ENCODE measurements around the gene CAV1. TPM values are rescaled to one million over a fixed set of nuclear protein-coding genes. Genes with fewer than 3 reads are reported as not detected.

CAV1 gene
- total RNA-seq, 1 experiment from 2014 or later, result not detected

DNA sequence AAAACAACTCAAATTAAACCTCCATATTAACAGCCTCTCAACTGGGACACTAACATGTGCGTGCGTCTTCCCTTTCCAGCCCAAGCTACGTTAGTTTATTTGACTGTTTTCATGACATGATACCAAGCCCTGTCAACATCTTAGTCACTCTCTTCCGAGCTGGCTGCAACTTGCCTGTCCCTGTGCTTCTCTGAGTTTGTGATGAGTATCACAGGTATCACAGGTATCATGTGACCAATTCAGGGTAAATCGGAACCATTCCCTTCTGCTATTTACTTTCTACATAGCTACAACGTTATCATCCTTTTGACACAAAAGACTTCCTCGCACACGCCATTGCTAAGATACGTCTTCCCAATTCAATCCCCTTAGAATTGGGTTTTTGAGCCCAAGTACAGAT lies 70.2 kb downstream of the CAV1 start:
- no peaks in the 10 kb centered on the region for H3K9me2 ChIP-seq (replicated peaks; ENCODE audit: insufficient read depth, low read length)
- H3K4me1 ChIP-seq (ENCODE audit: low read length), result peaks cover 16% of the 10 kb centered on the region
- no peaks in the 10 kb centered on the region for H4K20me1 ChIP-seq (ENCODE audit: insufficient read depth, low read depth, low read length)
- DNase-seq, result no peak
- no peaks in the 10 kb centered on the region for H3K9me3 ChIP-seq (ENCODE audit: low read length)
- no peak overlapping the region for H2AFZ ChIP-seq (ENCODE audit: low read length)
- peaks cover 3% of the 10 kb centered on the region; the same call in 1 of the 2 replicates for H3K27me3 ChIP-seq (ENCODE audit: low read length)
- H3K4me3 ChIP-seq (ENCODE audit: low read length), result no peak overlapping the region
- H3K36me3 ChIP-seq (ENCODE audit: insufficient read depth, low read length), result no peaks in the 10 kb centered on the region
- H3K27ac ChIP-seq (ENCODE audit: low read length), result no peak overlapping the region
- no peak overlapping the region for H3K4me2 ChIP-seq (ENCODE audit: low read depth, low read length, poor library complexity, severe bottlenecking)
- no peak overlapping the region for H3K9ac ChIP-seq (ENCODE audit: low read length)
- H3K79me2 ChIP-seq (ENCODE audit: low read length), result no peaks in the 10 kb centered on the region

DNA sequence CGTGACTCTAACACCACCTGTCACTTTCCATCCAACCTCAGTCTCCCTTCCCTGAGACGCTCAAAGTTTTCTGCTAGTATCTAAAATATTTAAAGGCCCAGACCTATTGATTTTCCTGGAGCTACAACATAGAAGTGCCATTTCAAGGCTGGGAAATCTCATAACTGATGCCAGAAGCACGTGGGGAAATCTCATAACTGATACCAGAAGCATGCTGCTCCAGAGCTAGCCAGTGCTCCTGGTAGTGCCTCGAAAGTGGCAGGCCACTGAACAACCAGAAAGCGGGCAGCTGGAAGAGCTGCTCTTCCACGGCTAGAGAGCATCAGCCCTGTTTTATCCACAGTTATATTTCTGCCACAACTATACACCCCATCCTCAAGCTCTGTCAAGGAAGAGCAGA lies 72.5 kb downstream of the CAV1 start:
- Histone ChIP-seq H3K27me3 (ENCODE audit: low read length) (peaks cover under 1% of the 10 kb centered on the region; the same call in 1 of the 2 replicates), H3K4me2 (ENCODE audit: low read depth, low read length, poor library complexity, severe bottlenecking) (no peak overlapping the region), H4K20me1 (ENCODE audit: insufficient read depth, low read depth, low read length) (no peaks in the 10 kb centered on the region), H3K79me2 (ENCODE audit: low read length) (no peaks in the 10 kb centered on the region), H3K4me3 (ENCODE audit: low read length) (no peak overlapping the region), H3K27ac (ENCODE audit: low read length) (no peak overlapping the region), H3K9ac (ENCODE audit: low read length) (no peak overlapping the region), H3K9me2 (replicated peaks; ENCODE audit: insufficient read depth, low read length) (no peaks in the 10 kb centered on the region), H3K36me3 (ENCODE audit: insufficient read depth, low read length) (no peaks in the 10 kb centered on the region), H2AFZ (ENCODE audit: low read length) (no peak overlapping the region), H3K9me3 (ENCODE audit: low read length) (no peaks in the 10 kb centered on the region), H3K4me1 (ENCODE audit: low read length) (peaks cover 4% of the 10 kb centered on the region)
- no peak for DNase-seq

DNA sequence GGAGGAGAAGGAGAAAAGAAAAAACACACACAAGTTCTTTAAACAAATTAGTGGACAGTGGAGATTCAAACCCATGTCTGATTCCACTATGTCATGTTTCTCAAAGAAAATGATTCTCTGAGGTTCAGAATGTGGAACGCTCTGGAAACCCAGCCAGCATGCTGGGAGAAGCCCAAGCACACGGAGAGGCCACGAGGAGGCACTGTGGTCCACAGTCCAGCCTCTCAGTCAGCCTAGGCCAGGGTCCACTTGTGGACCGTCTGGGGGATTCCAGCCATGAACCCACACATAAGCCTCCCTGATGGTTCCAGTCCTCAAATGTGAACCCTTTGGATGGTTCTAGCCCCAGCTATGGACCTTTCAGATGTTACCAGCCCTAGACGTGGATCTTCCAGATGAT lies 73.4 kb downstream of the CAV1 start:
- Histone ChIP-seq H3K27ac (ENCODE audit: low read length) (no peak overlapping the region), H3K36me3 (ENCODE audit: insufficient read depth, low read length) (no peaks in the 10 kb centered on the region), H3K9me2 (replicated peaks; ENCODE audit: insufficient read depth, low read length) (no peaks in the 10 kb centered on the region), H3K4me3 (ENCODE audit: low read length) (no peak overlapping the region), H3K27me3 (ENCODE audit: low read length) (no peaks in the 10 kb centered on the region), H2AFZ (ENCODE audit: low read length) (no peak overlapping the region), H3K79me2 (ENCODE audit: low read length) (no peaks in the 10 kb centered on the region), H3K9me3 (ENCODE audit: low read length) (no peaks in the 10 kb centered on the region), H4K20me1 (ENCODE audit: insufficient read depth, low read depth, low read length) (no peaks in the 10 kb centered on the region), H3K4me1 (ENCODE audit: low read length) (no peaks in the 10 kb centered on the region), H3K9ac (ENCODE audit: low read length) (no peak overlapping the region), H3K4me2 (ENCODE audit: low read depth, low read length, poor library complexity, severe bottlenecking) (no peak overlapping the region)
- DNase-seq, result peak; percentile 69

DNA sequence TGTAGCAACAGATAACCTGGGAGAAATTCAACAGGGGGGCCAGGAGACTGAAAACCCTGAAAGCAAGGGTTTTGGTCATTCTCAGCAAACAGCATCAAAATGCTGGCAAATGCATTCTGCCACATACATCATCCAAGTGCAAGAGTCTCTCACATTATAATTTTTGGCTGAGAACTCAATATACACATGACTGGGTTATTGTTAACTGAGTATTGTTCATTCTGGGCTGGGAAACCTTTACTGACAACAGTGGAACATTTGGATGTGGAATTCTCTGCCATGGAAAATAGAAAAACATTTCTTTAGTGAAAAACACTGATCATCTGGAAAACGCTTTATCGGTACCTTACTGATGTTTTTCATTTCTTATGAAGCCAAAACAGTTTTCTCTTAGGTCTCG lies 74.0 kb downstream of the CAV1 start:
- DNase-seq, result no peak
- Histone ChIP-seq H3K4me2 (ENCODE audit: low read depth, low read length, poor library complexity, severe bottlenecking) (no peak overlapping the region), H4K20me1 (ENCODE audit: insufficient read depth, low read depth, low read length) (no peaks in the 10 kb centered on the region), H3K36me3 (ENCODE audit: insufficient read depth, low read length) (no peaks in the 10 kb centered on the region), H3K79me2 (ENCODE audit: low read length) (no peaks in the 10 kb centered on the region), H3K27me3 (ENCODE audit: low read length) (no peaks in the 10 kb centered on the region), H3K9me2 (replicated peaks; ENCODE audit: insufficient read depth, low read length) (no peaks in the 10 kb centered on the region), H3K27ac (ENCODE audit: low read length) (no peak overlapping the region), H3K4me3 (ENCODE audit: low read length) (no peak overlapping the region), H3K9ac (ENCODE audit: low read length) (no peak overlapping the region), H3K9me3 (ENCODE audit: low read length) (no peaks in the 10 kb centered on the region), H3K4me1 (ENCODE audit: low read length) (no peaks in the 10 kb centered on the region), H2AFZ (ENCODE audit: low read length) (no peak overlapping the region)

DNA sequence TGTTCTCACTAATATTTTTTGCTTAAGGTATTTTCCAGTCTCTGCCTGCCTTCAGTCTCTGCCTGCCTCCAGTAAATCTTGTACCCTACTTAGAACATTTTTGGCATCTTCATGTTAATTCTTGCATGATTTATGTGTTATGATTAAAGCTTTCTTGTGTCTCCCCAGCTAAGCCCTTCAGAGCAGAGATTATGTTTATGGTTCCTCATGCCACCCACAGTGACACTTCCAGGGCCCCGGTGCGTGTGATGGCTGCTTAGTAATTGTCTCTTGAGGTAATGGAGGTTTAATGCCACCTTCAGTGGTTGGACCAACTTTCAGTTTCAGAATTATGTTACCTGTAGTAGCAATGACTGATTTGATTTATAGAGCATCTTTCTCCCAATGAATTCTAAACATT lies 76.6 kb downstream of the CAV1 start:
- no peaks in the 10 kb centered on the region for H3K4me1 ChIP-seq (ENCODE audit: low read length)
- no peak for DNase-seq
- H3K36me3 ChIP-seq (ENCODE audit: insufficient read depth, low read length), result no peaks in the 10 kb centered on the region
- H3K9ac ChIP-seq (ENCODE audit: low read length), result no peak overlapping the region
- no peak overlapping the region for H3K4me3 ChIP-seq (ENCODE audit: low read length)
- no peak overlapping the region for H3K27ac ChIP-seq (ENCODE audit: low read length)
- H4K20me1 ChIP-seq (ENCODE audit: insufficient read depth, low read depth, low read length), result no peaks in the 10 kb centered on the region
- H3K9me2 ChIP-seq (replicated peaks; ENCODE audit: insufficient read depth, low read length), result no peaks in the 10 kb centered on the region
- H3K4me2 ChIP-seq (ENCODE audit: low read depth, low read length, poor library complexity, severe bottlenecking), result no peak overlapping the region
- no peak overlapping the region for H2AFZ ChIP-seq (ENCODE audit: low read length)
- H3K27me3 ChIP-seq (ENCODE audit: low read length), result no peaks in the 10 kb centered on the region
- no peaks in the 10 kb centered on the region for H3K9me3 ChIP-seq (ENCODE audit: low read length)
- no peaks in the 10 kb centered on the region for H3K79me2 ChIP-seq (ENCODE audit: low read length)

DNA sequence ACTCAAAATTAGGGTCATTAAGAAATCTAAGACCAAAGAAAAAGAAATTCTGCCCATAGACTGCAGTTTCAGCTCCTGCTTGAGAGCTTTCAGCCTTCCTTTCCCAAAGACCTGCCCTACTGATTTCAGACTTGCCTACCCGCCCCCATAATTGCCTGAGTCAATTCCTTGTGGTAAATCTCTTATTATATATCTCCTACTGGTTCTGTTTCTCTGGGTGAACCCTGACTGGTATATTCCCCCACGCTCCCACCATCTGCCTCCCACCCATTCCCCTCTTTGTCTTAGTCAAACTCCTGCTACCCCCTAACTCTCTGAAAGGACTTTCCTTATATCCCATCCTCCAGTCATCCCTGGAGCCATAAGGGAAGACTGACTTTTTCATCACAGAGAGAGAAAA lies 82.5 kb downstream of the CAV1 start:
- H3K4me2 ChIP-seq (ENCODE audit: low read depth, low read length, poor library complexity, severe bottlenecking), result no peak overlapping the region
- H3K9ac ChIP-seq (ENCODE audit: low read length), result no peak overlapping the region
- H3K36me3 ChIP-seq (ENCODE audit: insufficient read depth, low read length), result no peaks in the 10 kb centered on the region
- H3K27me3 ChIP-seq (ENCODE audit: low read length), result no peaks in the 10 kb centered on the region
- no peaks in the 10 kb centered on the region for H3K9me2 ChIP-seq (replicated peaks; ENCODE audit: insufficient read depth, low read length)
- no peaks in the 10 kb centered on the region for H3K4me1 ChIP-seq (ENCODE audit: low read length)
- no peaks in the 10 kb centered on the region for H4K20me1 ChIP-seq (ENCODE audit: insufficient read depth, low read depth, low read length)
- H3K27ac ChIP-seq (ENCODE audit: low read length), result no peak overlapping the region
- DNase-seq, result no peak
- H3K9me3 ChIP-seq (ENCODE audit: low read length), result no peaks in the 10 kb centered on the region
- H3K79me2 ChIP-seq (ENCODE audit: low read length), result no peaks in the 10 kb centered on the region
- H2AFZ ChIP-seq (ENCODE audit: low read length), result no peak overlapping the region
- H3K4me3 ChIP-seq (ENCODE audit: low read length), result no peak overlapping the region

DNA sequence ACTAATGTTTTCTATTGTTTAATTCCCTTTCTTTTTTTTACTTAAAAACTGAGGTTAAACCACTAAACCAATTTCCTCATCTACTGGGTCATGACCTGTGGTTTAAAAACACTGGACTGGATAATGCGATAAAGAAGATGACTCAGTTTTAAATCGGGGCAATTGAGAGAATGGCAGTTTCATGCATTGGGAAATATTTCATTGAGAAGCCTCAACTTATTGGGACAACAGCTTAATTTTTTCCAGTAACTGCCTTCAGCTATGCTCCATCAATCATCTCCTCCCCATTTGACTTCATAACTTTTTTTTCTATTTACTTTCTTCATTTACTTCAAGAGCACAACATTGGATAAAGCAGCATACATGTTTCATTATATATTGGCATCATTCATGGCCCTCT lies 85.4 kb downstream of the CAV1 start:
- Histone ChIP-seq H3K27me3 (ENCODE audit: low read length) (no peaks in the 10 kb centered on the region), H3K27ac (ENCODE audit: low read length) (no peak overlapping the region), H2AFZ (ENCODE audit: low read length) (no peak overlapping the region), H3K4me3 (ENCODE audit: low read length) (no peak overlapping the region), H3K9me2 (replicated peaks; ENCODE audit: insufficient read depth, low read length) (no peaks in the 10 kb centered on the region), H3K4me2 (ENCODE audit: low read depth, low read length, poor library complexity, severe bottlenecking) (no peak overlapping the region), H3K36me3 (ENCODE audit: insufficient read depth, low read length) (no peaks in the 10 kb centered on the region), H4K20me1 (ENCODE audit: insufficient read depth, low read depth, low read length) (no peaks in the 10 kb centered on the region), H3K79me2 (ENCODE audit: low read length) (no peaks in the 10 kb centered on the region), H3K9ac (ENCODE audit: low read length) (no peak overlapping the region), H3K9me3 (ENCODE audit: low read length) (no peaks in the 10 kb centered on the region), H3K4me1 (ENCODE audit: low read length) (no peaks in the 10 kb centered on the region)
- DNase-seq, result no peak

DNA sequence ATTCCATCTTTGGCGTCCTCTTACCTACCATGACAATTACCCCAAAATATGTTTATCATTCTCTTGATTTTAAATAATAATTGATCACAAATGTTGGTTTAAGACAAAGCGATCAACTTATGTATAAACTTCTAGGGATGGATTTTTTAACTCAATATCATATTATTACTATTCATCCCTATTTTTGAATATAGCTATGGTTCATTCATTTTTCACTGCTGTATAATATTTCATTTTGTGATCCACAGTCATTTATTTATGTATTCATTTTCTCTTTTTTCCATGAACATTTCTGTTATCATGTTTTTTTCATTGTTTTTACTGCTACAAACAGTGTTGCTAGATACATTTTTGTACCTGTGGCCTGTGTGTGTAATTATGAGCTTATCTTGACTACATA lies 85.9 kb downstream of the CAV1 start:
- H3K4me1 ChIP-seq (ENCODE audit: low read length), result no peaks in the 10 kb centered on the region
- H3K4me3 ChIP-seq (ENCODE audit: low read length), result no peak overlapping the region
- no peak overlapping the region for H2AFZ ChIP-seq (ENCODE audit: low read length)
- no peak overlapping the region for H3K4me2 ChIP-seq (ENCODE audit: low read depth, low read length, poor library complexity, severe bottlenecking)
- H3K9me3 ChIP-seq (ENCODE audit: low read length), result no peaks in the 10 kb centered on the region
- H4K20me1 ChIP-seq (ENCODE audit: insufficient read depth, low read depth, low read length), result no peaks in the 10 kb centered on the region
- DNase-seq, result no peak
- H3K36me3 ChIP-seq (ENCODE audit: insufficient read depth, low read length), result no peaks in the 10 kb centered on the region
- H3K27me3 ChIP-seq (ENCODE audit: low read length), result no peaks in the 10 kb centered on the region
- H3K27ac ChIP-seq (ENCODE audit: low read length), result no peak overlapping the region
- no peak overlapping the region for H3K9ac ChIP-seq (ENCODE audit: low read length)
- H3K79me2 ChIP-seq (ENCODE audit: low read length), result no peaks in the 10 kb centered on the region
- H3K9me2 ChIP-seq (replicated peaks; ENCODE audit: insufficient read depth, low read length), result no peaks in the 10 kb centered on the region
